Measurements from ENCODE around the gene SLC24A3. TPM values are rescaled to one million over a fixed set of nuclear protein-coding genes. Genes with fewer than 3 reads are reported as not detected.

The SLC24A3 gene
- total and polyA plus RNA-seq, 2 donors from 2014 or later = 0.86 to 5.2 TPM

GRCh38 chr20:19692100-19692499, 479.7 kb downstream of the SLC24A3 start:
- DNase-seq (no peak), FAIRE-seq (no peak)
- intact Hi-C loops (cut with DNase I) = loop anchor here (10.0 kb wide), 2 partner anchors 93 to 303 kb away; no protein-coding TSS in a partner anchor
- no peaks in the 10 kb centered on the region for H3K9me3 ChIP-seq (ENCODE audit: control insufficient read depth in 2 of 3, insufficient read depth in 1 of 3, low read length in 3 of 3)
- no peak overlapping the region for H3K9ac ChIP-seq (ENCODE audit: low read length in 3 of 3)
- no peak for TF ChIP-seq CTCF (IDR thresholded peaks at IDR 0.05; ENCODE audit: borderline replicate concordance, extremely low read depth, insufficient read depth)
- no peaks in the 10 kb centered on the region for H3K27me3 ChIP-seq (ENCODE audit: control insufficient read depth, insufficient read depth, low read length)
- peaks cover 0 to 4% (median 0%) of the 10 kb centered on the region in 3 donors for H3K4me1 ChIP-seq (ENCODE audit: control insufficient read depth in 2 of 3, insufficient read depth in 2 of 3, low read depth in 1 of 3, low read length in 3 of 3)
- H3K27ac ChIP-seq (ENCODE audit: low read depth in 2 of 2, low read length in 2 of 2) = no peak overlapping the region
- no peak overlapping the region for H3K4me3 ChIP-seq (ENCODE audit: low read length in 3 of 3)
- no peaks in the 10 kb centered on the region for H3K36me3 ChIP-seq (ENCODE audit: control insufficient read depth in 2 of 3, insufficient read depth in 3 of 3, low read length in 3 of 3)

GRCh38 chr20:19692685-19693119, 480.3 kb downstream of the SLC24A3 start:
- DNase-seq (peak in 4 of 5 donors; percentile 56 to 70 (median 66)), FAIRE-seq (no peak)
- Histone ChIP-seq H3K36me3 (ENCODE audit: control insufficient read depth in 2 of 3, insufficient read depth in 3 of 3, low read length in 3 of 3) (no peaks in the 10 kb centered on the region), H3K4me1 (ENCODE audit: control insufficient read depth in 2 of 3, insufficient read depth in 2 of 3, low read depth in 1 of 3, low read length in 3 of 3) (peaks cover 0 to 4% (median 0%) of the 10 kb centered on the region in 3 donors), H3K9ac (ENCODE audit: low read length in 3 of 3) (no peak overlapping the region), H3K9me3 (ENCODE audit: control insufficient read depth in 2 of 3, insufficient read depth in 1 of 3, low read length in 3 of 3) (no peaks in the 10 kb centered on the region), H3K4me3 (ENCODE audit: low read length in 3 of 3) (peak overlapping the region in 2 of 3 donors; percentile 35 to 40), H3K27ac (ENCODE audit: low read depth in 2 of 2, low read length in 2 of 2) (no peak overlapping the region), H3K27me3 (ENCODE audit: control insufficient read depth, insufficient read depth, low read length) (no peaks in the 10 kb centered on the region)
- peak; percentile 90 for TF ChIP-seq CTCF (IDR thresholded peaks at IDR 0.05; ENCODE audit: borderline replicate concordance, extremely low read depth, insufficient read depth)
- intact Hi-C loops (cut with DNase I) = loop anchor here (10.0 kb wide), 2 partner anchors 92 to 302 kb away; no protein-coding TSS in a partner anchor

GRCh38 chr20:19693508-19693907, 481.1 kb downstream of the SLC24A3 start:
- FAIRE-seq = no peak
- intact Hi-C loops (cut with DNase I) = loop anchor here (10.0 kb wide), 2 partner anchors 91 to 301 kb away; no protein-coding TSS in a partner anchor

More at GRCh38 chr20:19693508-19693907, 481.1 kb downstream of the SLC24A3 start:
- H3K4me3 ChIP-seq (ENCODE audit: low read length in 3 of 3) = no peak overlapping the region
- H3K27ac ChIP-seq (ENCODE audit: low read depth in 2 of 2, low read length in 2 of 2) = no peak overlapping the region
- H3K36me3 ChIP-seq (ENCODE audit: control insufficient read depth in 2 of 3, insufficient read depth in 3 of 3, low read length in 3 of 3) = no peaks in the 10 kb centered on the region
- no peaks in the 10 kb centered on the region for H3K9me3 ChIP-seq (ENCODE audit: control insufficient read depth in 2 of 3, insufficient read depth in 1 of 3, low read length in 3 of 3)
- no peak for DNase-seq
- TF ChIP-seq CTCF (IDR thresholded peaks at IDR 0.05; ENCODE audit: borderline replicate concordance, extremely low read depth, insufficient read depth) = no peak
- no peak overlapping the region for H3K9ac ChIP-seq (ENCODE audit: low read length in 3 of 3)
- H3K27me3 ChIP-seq (ENCODE audit: control insufficient read depth, insufficient read depth, low read length) = no peaks in the 10 kb centered on the region
- peaks cover 0 to 4% (median 0%) of the 10 kb centered on the region in 3 donors for H3K4me1 ChIP-seq (ENCODE audit: control insufficient read depth in 2 of 3, insufficient read depth in 2 of 3, low read depth in 1 of 3, low read length in 3 of 3)

Measured in kidney (tissue), 14 donors.